ENCODE results near the gene CYP4F22. TPM values are rescaled to one million over a fixed set of nuclear protein-coding genes. Genes with fewer than 3 reads are reported as not detected.
"Not testable (repeated sequence)": the region's sequence is repeated elsewhere in the genome, so short reads cannot be mapped to it uniquely, and the experiment has no call there.

CYP4F22 gene
- total RNA-seq, 1 donor: not detected

GRCh38 chr19:15529774-15530372, 21.5 kb downstream of the CYP4F22 start:
- DNase-seq (ENCODE audit: low read depth): peak; percentile 24
- no peak overlapping the region for H3K4me3 ChIP-seq (ENCODE audit: low read depth, low read length)
- TF ChIP-seq CTCF (IDR thresholded peaks at IDR 0.05; ENCODE audit: insufficient read depth, low read length): no peak

- DNase-seq (ENCODE audit: low read depth): peak; percentile 17
- H3K4me3 ChIP-seq (ENCODE audit: low read depth, low read length): no peak overlapping the region
- no peak for TF ChIP-seq CTCF (IDR thresholded peaks at IDR 0.05; ENCODE audit: insufficient read depth, low read length)
These were observed 24.6 kb downstream of the CYP4F22 start for GRCh38 chr19:15532779-15533521.

- not testable (repeated sequence) for DNase-seq (ENCODE audit: low read depth); H3K4me3 ChIP-seq (ENCODE audit: low read depth, low read length)
These were observed 25.2 kb downstream of the CYP4F22 start for GRCh38 chr19:15533522-15533830.

- no peak for DNase-seq (ENCODE audit: low read depth)
- H3K4me3 ChIP-seq (ENCODE audit: low read depth, low read length): no peak overlapping the region
- TF ChIP-seq CTCF (IDR thresholded peaks at IDR 0.05; ENCODE audit: insufficient read depth, low read length): no peak
These were observed 26.9 kb downstream of the CYP4F22 start for GRCh38 chr19:15534957-15535864.

GRCh38 chr19:15536350-15536749, 28.0 kb downstream of the CYP4F22 start:
- TF ChIP-seq CTCF (IDR thresholded peaks at IDR 0.05; ENCODE audit: insufficient read depth, low read length): no peak
- no peak for DNase-seq (ENCODE audit: low read depth)
- no peak overlapping the region for H3K4me3 ChIP-seq (ENCODE audit: low read depth, low read length)

- no peak overlapping the region for H3K4me3 ChIP-seq (ENCODE audit: low read depth, low read length)
- no peak for TF ChIP-seq CTCF (IDR thresholded peaks at IDR 0.05; ENCODE audit: insufficient read depth, low read length)
- DNase-seq (ENCODE audit: low read depth): peak; percentile 12
These were observed 30.4 kb downstream of the CYP4F22 start for GRCh38 chr19:15538774-15539173.

GRCh38 chr19:15539638-15540037, 31.3 kb downstream of the CYP4F22 start:
- no peak for TF ChIP-seq CTCF (IDR thresholded peaks at IDR 0.05; ENCODE audit: insufficient read depth, low read length)

More at GRCh38 chr19:15539638-15540037, 31.3 kb downstream of the CYP4F22 start:
- H3K4me3 ChIP-seq (ENCODE audit: low read depth, low read length): no peak overlapping the region
- DNase-seq (ENCODE audit: low read depth): no peak
